ENCODE data around the gene ITPKC.

- TF ChIP-seq REST (IDR thresholded peaks at IDR 0.05; ENCODE audit: unreplicated experiment): no peak
- no peak for TF ChIP-seq EZH2phosphoT487 (IDR thresholded peaks at IDR 0.05; ENCODE audit: unreplicated experiment)
These were observed 22.3 kb downstream of the ITPKC start for GRCh38 chr19:40739030-40739839.

All from GM23338 (cell line).